Endothelial cell (in vitro differentiated cells): Measurements from ENCODE around the gene DCAF15. TPM values are rescaled to one million over a fixed set of nuclear protein-coding genes. Genes with fewer than 3 reads are reported as not detected.
"Not testable (repeated sequence)": the region's sequence is repeated elsewhere in the genome, so short reads cannot be mapped to it uniquely, and the experiment has no call there.

Experiments
- DNase-seq: peaks from one replicate; pipeline ENCODE4 v3.0.0; 2021; ENCODE audit warnings: low spot score
- H3K27ac Mint-ChIP-seq: one replicate; pipeline ENCODE4 v1.8.0; 2021; ENCODE audit warnings: mixed read lengths, inconsistent platforms; ENCODE audit not compliant: unreplicated experiment
- H3K27me3 Mint-ChIP-seq: one replicate; pipeline ENCODE4 v1.8.0; 2021; ENCODE audit warnings: mild to moderate bottlenecking, moderate library complexity, mixed read lengths, inconsistent platforms; ENCODE audit not compliant: unreplicated experiment
- H3K36me3 Mint-ChIP-seq: one replicate; pipeline ENCODE4 v1.8.0; 2021; ENCODE audit warnings: mild to moderate bottlenecking, low read depth, mixed read lengths, inconsistent platforms; ENCODE audit not compliant: unreplicated experiment
- H3K4me1 Mint-ChIP-seq: one replicate; pipeline ENCODE4 v1.8.0; 2021; ENCODE audit warnings: mild to moderate bottlenecking, mixed read lengths, inconsistent platforms; ENCODE audit not compliant: unreplicated experiment
- H3K4me3 Mint-ChIP-seq: one replicate; pipeline ENCODE4 v1.8.0; 2021; ENCODE audit warnings: mild to moderate bottlenecking, mixed read lengths, inconsistent platforms; ENCODE audit not compliant: unreplicated experiment
- H3K9me3 Mint-ChIP-seq: one replicate; pipeline ENCODE4 v1.8.0; 2021; ENCODE audit warnings: mixed read lengths, inconsistent platforms; ENCODE audit not compliant: unreplicated experiment
- total RNA-seq: library from RNA; stranded (reverse); fragmentation: NEBNext Ultra II Directional; extraction: Animal tissue kit (Norgen Biotek cat#: 25700); gene quantifications from one replicate; pipeline ENCODE4 v1.2.1, GENCODE V29; 2021; ENCODE audit not compliant: unreplicated experiment
- TF ChIP-seq, protein P1 (sequence below): fragments of 200-600 bp; sonication (generic); IDR thresholded peaks from one replicate; pipeline ENCODE4 v1.5.0; 2021; ENCODE audit warnings: antibody characterized with exemption; ENCODE audit not compliant: unreplicated experiment

The DCAF15 gene
- total RNA-seq, 1 donor from 2014 or later = 53.0 TPM

DNA sequence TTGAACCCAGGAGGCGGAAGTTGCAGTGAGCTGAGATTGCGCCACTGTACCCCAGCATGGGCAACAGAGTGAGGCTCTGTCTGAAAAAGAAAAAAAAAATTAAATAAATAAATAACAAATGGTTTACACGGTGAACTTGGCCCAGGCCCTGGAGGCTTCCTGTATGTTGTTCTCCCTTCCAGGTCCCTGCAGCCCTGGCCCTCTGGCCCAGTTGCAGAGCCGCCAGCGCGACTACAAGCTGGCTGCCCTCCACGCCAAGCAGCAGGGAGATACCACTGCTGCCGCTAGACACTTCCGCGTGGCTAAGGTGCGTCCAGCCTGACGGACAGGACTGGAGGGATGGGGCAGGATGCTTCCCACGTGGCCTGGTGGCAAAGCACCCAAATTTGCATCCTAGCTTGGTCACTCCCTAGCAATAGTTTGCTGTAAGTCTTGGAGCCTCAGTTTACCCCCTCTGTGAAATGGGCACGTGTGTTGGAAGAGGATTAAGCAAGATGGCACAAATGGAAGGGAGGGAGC, 34.4 kb upstream of the DCAF15 start:
- DNase-seq = no peak

GRCh38 chr19:13918726-13919411, 33.4 kb upstream of the DCAF15 start:
- TF ChIP-seq, protein P1, sequence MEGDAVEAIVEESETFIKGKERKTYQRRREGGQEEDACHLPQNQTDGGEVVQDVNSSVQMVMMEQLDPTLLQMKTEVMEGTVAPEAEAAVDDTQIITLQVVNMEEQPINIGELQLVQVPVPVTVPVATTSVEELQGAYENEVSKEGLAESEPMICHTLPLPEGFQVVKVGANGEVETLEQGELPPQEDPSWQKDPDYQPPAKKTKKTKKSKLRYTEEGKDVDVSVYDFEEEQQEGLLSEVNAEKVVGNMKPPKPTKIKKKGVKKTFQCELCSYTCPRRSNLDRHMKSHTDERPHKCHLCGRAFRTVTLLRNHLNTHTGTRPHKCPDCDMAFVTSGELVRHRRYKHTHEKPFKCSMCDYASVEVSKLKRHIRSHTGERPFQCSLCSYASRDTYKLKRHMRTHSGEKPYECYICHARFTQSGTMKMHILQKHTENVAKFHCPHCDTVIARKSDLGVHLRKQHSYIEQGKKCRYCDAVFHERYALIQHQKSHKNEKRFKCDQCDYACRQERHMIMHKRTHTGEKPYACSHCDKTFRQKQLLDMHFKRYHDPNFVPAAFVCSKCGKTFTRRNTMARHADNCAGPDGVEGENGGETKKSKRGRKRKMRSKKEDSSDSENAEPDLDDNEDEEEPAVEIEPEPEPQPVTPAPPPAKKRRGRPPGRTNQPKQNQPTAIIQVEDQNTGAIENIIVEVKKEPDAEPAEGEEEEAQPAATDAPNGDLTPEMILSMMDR = no peak
- peaks cover 2% of the 10 kb centered on the region for H3K27me3 Mint-ChIP-seq
- peaks cover 30% of the 10 kb centered on the region for H3K36me3 Mint-ChIP-seq
- H3K4me3 Mint-ChIP-seq = no peak overlapping the region
- DNase-seq = no peak
- H3K4me1 Mint-ChIP-seq = no peaks in the 10 kb centered on the region
- H3K27ac Mint-ChIP-seq = no peak overlapping the region
- no peaks in the 10 kb centered on the region for H3K9me3 Mint-ChIP-seq

More for the DNA sequence above, 34.4 kb upstream of the DCAF15 start:
- H3K9me3 Mint-ChIP-seq = no peaks in the 10 kb centered on the region
- no peak overlapping the region for H3K4me3 Mint-ChIP-seq
- TF ChIP-seq, protein P1 = no peak
- no peaks in the 10 kb centered on the region for H3K4me1 Mint-ChIP-seq
- peaks cover 34% of the 10 kb centered on the region for H3K36me3 Mint-ChIP-seq
- H3K27ac Mint-ChIP-seq = no peak overlapping the region
- peaks cover 2% of the 10 kb centered on the region for H3K27me3 Mint-ChIP-seq

- TF ChIP-seq, protein P1 = no peak
- H3K9me3 Mint-ChIP-seq = no peaks in the 10 kb centered on the region
- H3K4me3 Mint-ChIP-seq = no peak overlapping the region
- no peak for DNase-seq
- H3K27me3 Mint-ChIP-seq = peaks cover 2% of the 10 kb centered on the region
- H3K27ac Mint-ChIP-seq = no peak overlapping the region
- peaks cover 31% of the 10 kb centered on the region for H3K36me3 Mint-ChIP-seq
- H3K4me1 Mint-ChIP-seq = no peaks in the 10 kb centered on the region
These were observed 31.8 kb upstream of the DCAF15 start for GRCh38 chr19:13920524-13920923.

DNA sequence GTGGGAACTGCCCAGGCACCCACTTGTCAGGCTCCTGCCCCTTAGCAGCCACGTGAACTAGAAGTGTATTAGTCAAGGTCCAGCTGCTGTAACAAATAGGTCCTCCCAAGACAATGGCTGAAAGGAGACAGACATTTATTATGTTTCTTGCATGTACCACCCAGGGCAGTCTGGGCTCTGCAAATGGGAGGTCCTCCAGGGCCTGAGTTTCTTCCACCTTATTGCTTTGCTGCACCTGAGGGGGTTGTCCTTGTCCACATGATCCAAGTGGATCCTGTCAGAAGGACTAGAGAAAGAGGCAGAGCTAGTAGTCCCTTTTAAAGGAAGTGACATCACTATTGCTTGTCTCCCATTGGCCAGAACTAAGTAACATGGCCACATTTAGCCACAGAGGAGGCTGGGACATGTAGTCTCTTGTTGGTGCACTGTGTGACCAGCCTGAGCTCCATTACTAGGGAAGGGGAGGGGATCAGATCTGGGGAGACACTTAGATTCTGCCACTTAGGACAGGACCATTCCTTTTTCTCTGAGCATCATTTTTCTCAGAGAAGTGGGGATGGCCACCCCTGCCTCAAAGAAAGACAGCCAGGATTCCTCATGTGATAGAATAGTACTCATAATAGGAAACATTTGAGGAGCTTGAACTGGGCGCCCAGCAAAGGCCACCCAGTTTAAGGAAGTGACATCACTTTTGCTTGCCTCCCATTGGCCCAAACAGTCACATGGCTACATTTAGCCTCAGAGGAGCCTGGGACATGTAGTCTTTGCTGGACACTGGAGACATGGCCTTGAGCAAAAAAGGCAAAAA, 31.2 kb upstream of the DCAF15 start:
- peaks cover 33% of the 10 kb centered on the region for H3K36me3 Mint-ChIP-seq
- peak overlapping the region; percentile 37 for H3K4me3 Mint-ChIP-seq
- peaks cover 2% of the 10 kb centered on the region for H3K4me1 Mint-ChIP-seq
- no peak overlapping the region for H3K27ac Mint-ChIP-seq
- H3K27me3 Mint-ChIP-seq = peaks cover 2% of the 10 kb centered on the region
- DNase-seq = no peak
- no peaks in the 10 kb centered on the region for H3K9me3 Mint-ChIP-seq
- TF ChIP-seq, protein P1 = no peak

GRCh38 chr19:13922118-13922517, 30.2 kb upstream of the DCAF15 start:
- not testable (repeated sequence) for H3K27me3 Mint-ChIP-seq, DNase-seq, H3K9me3 Mint-ChIP-seq
- Mint-ChIP-seq H3K4me1 (peaks cover 10% of the 10 kb centered on the region), H3K36me3 (peaks cover 35% of the 10 kb centered on the region), H3K27ac (peak overlapping the region; percentile 8), H3K4me3 (peak overlapping the region; percentile 72)
